HEK293 (cell line): Measurements from ENCODE around the gene MRS2.

ENCODE experiments used
- CTCF ChIA-PET: fragments of 350-600 bp; formaldehyde crosslinking; extraction: SDS; loops from one replicate; lab custom pipeline; 2021; ENCODE audit warnings: antibody characterized with exemption; lab: Yijun Ruan, JAX
- POLR2A ChIA-PET: fragments of 300-600 bp; formaldehyde crosslinking; extraction: SDS; loops from one replicate; lab custom pipeline; 2020; ENCODE audit warnings: antibody characterized with exemption, inconsistent platforms; lab: Yijun Ruan, JAX
- H3K27ac ChIP-seq: fragments of 200-500 bp; sonication (Bioruptor generic); 2 replicates; pipeline ENCODE4 v1.5.1; 2014; ENCODE audit warnings: low read depth, low read length, control low read depth, inconsistent platforms; ENCODE audit errors: extremely low read depth
- H3K36me3 ChIP-seq, 2 experiments: fragments of 200-500 bp in 1 of 2; sonication (Bioruptor generic) in 1 of 2; 1 replicate in 1 of 2; 2 replicates in 1 of 2; pipeline ENCODE4 v1.5.1; 2014 to 2017; ENCODE audit warnings: inconsistent platforms in 2 of 2, low read length in 2 of 2; ENCODE audit not compliant: control insufficient read depth in 2 of 2, insufficient read depth in 1 of 2
- H3K4me1 ChIP-seq: fragments of 200-500 bp; sonication (Bioruptor generic); 2 replicates; pipeline ENCODE4 v1.5.1; 2014; ENCODE audit warnings: mild to moderate bottlenecking, low read length, inconsistent platforms; ENCODE audit not compliant: control insufficient read depth, insufficient read depth
- H3K4me3 ChIP-seq: 2 replicates; pipeline ENCODE4 v1.5.1; 2011; ENCODE audit warnings: low read depth, mild to moderate bottlenecking, control low read depth, low read length, moderate library complexity
- H3K9me3 ChIP-seq: fragments of 200-500 bp; sonication (Bioruptor generic); 2 replicates; pipeline ENCODE4 v1.5.1; 2014; ENCODE audit warnings: low read depth, low read length, inconsistent platforms; ENCODE audit not compliant: control insufficient read depth, insufficient read depth
- BCL11B ChIP-seq: fragments of 450-650 bp; formaldehyde crosslinking; IDR thresholded peaks from 2 replicates; pipeline ENCODE4 v1.5.1; 2016; ENCODE audit warnings: low read depth, missing biosample characterization, missing genetic modification characterization
- EGR2 ChIP-seq: fragments of 450-650 bp; formaldehyde crosslinking; IDR thresholded peaks from 2 replicates; pipeline ENCODE4 v1.5.1; 2016; ENCODE audit warnings: low read depth, missing biosample characterization, missing genetic modification characterization
- HOXD13 ChIP-seq: sonication (generic); formaldehyde crosslinking; IDR thresholded peaks from 2 replicates; pipeline ENCODE4 v1.8.0; 2022; ENCODE audit warnings: missing genetic modification reagents, borderline replicate concordance
- YY2 ChIP-seq: fragments of 450-650 bp; formaldehyde crosslinking; IDR thresholded peaks from 2 replicates; pipeline ENCODE4 v1.5.1; 2016; ENCODE audit warnings: missing biosample characterization, missing genetic modification characterization
- ZFP3 ChIP-seq: fragments of 450-650 bp; formaldehyde crosslinking; IDR thresholded peaks from 2 replicates; pipeline ENCODE4 v1.5.1; 2016; ENCODE audit warnings: low read depth, missing biosample characterization, missing genetic modification characterization
- ZNF146 ChIP-seq: fragments of 450-650 bp; formaldehyde crosslinking; IDR thresholded peaks from 2 replicates; pipeline ENCODE4 v1.5.1; 2016; ENCODE audit warnings: missing biosample characterization, missing genetic modification characterization
- ZNF19 ChIP-seq: fragments of 450-650 bp; formaldehyde crosslinking; IDR thresholded peaks from 2 replicates; pipeline ENCODE4; 2016; ENCODE audit warnings: missing biosample characterization, missing genetic modification characterization, low read depth
- ZNF202 ChIP-seq: fragments of 450-650 bp; formaldehyde crosslinking; IDR thresholded peaks from 2 replicates; pipeline ENCODE4 v1.5.1; 2016; ENCODE audit warnings: missing biosample characterization, missing genetic modification characterization, borderline replicate concordance
- ZNF211 ChIP-seq: fragments of 450-650 bp; formaldehyde crosslinking; IDR thresholded peaks from 2 replicates; pipeline ENCODE4 v1.5.1; 2016; ENCODE audit warnings: low read depth, missing biosample characterization, missing genetic modification characterization
- ZNF37A ChIP-seq: fragments of 450-650 bp; IDR thresholded peaks from 2 replicates; pipeline ENCODE4 v1.5.1; 2018; ENCODE audit warnings: missing biosample characterization, missing genetic modification characterization
- ZNF404 ChIP-seq: fragments of 450-650 bp; formaldehyde crosslinking; IDR thresholded peaks from 2 replicates; pipeline ENCODE4 v1.5.1; 2017; ENCODE audit warnings: missing biosample characterization, missing genetic modification characterization
- ZNF416 ChIP-seq: fragments of 450-650 bp; formaldehyde crosslinking; IDR thresholded peaks from 2 replicates; pipeline ENCODE4 v1.5.1; 2016; ENCODE audit warnings: missing biosample characterization, missing genetic modification characterization
- ZNF433 ChIP-seq: fragments of 450-650 bp; formaldehyde crosslinking; IDR thresholded peaks from 2 replicates; pipeline ENCODE4 v1.5.1; 2016; ENCODE audit warnings: missing biosample characterization, missing genetic modification characterization, low read depth
- ZNF488 ChIP-seq: fragments of 450-650 bp; formaldehyde crosslinking; IDR thresholded peaks from 2 replicates; pipeline ENCODE4 v1.5.1; 2016; ENCODE audit warnings: missing biosample characterization, missing genetic modification characterization
- ZNF518A ChIP-seq: fragments of 450-650 bp; formaldehyde crosslinking; conservative IDR thresholded peaks from 2 replicates; pipeline ENCODE4 v1.5.1; 2016; ENCODE audit warnings: low read depth, missing biosample characterization, missing genetic modification characterization
- ZNF530 ChIP-seq: fragments of 450-650 bp; formaldehyde crosslinking; IDR thresholded peaks from 2 replicates; pipeline ENCODE4 v1.5.1; 2016; ENCODE audit warnings: low read depth, missing biosample characterization, missing genetic modification characterization
- ZNF548 ChIP-seq: fragments of 450-650 bp; formaldehyde crosslinking; IDR thresholded peaks from 2 replicates; pipeline ENCODE4 v1.5.1; 2016; ENCODE audit warnings: missing biosample characterization, missing genetic modification characterization
- ZNF549 ChIP-seq: fragments of 450-650 bp; IDR thresholded peaks from 2 replicates; pipeline ENCODE4 v1.5.1; 2018; ENCODE audit warnings: missing biosample characterization, missing genetic modification characterization, mild to moderate bottlenecking, inconsistent platforms, moderate library complexity
- ZNF626 ChIP-seq: fragments of 450-650 bp; sonication (Bioruptor Pico); formaldehyde crosslinking; IDR thresholded peaks from 2 replicates; pipeline ENCODE4 v1.5.1; 2018; ENCODE audit warnings: missing biosample characterization, missing genetic modification characterization, inconsistent platforms
- ZNF777 ChIP-seq: fragments of 450-650 bp; formaldehyde crosslinking; IDR thresholded peaks from 2 replicates; pipeline ENCODE4 v1.5.1; 2017; ENCODE audit warnings: missing biosample characterization, missing genetic modification characterization, borderline replicate concordance
- ZSCAN16 ChIP-seq: fragments of 450-650 bp; formaldehyde crosslinking; IDR thresholded peaks from 2 replicates; pipeline ENCODE4 v1.5.1; 2016; ENCODE audit warnings: missing biosample characterization, missing genetic modification characterization
- ZSCAN30 ChIP-seq: fragments of 450-650 bp; IDR thresholded peaks from 2 replicates; pipeline ENCODE4 v1.5.1; 2018; ENCODE audit warnings: missing biosample characterization, mild to moderate bottlenecking, missing genetic modification characterization, moderate library complexity
- ZXDB ChIP-seq: fragments of 450-650 bp; formaldehyde crosslinking; IDR thresholded peaks from 2 replicates; pipeline ENCODE4 v1.5.1; 2016; ENCODE audit warnings: missing biosample characterization, missing genetic modification characterization
- TF ChIP-seq, protein P1 (sequence below): fragments of 450-650 bp; formaldehyde crosslinking; IDR thresholded peaks from 2 replicates; pipeline ENCODE4 v1.5.1; 2016; ENCODE audit warnings: missing biosample characterization, missing genetic modification characterization
- TF ChIP-seq, protein P2 (sequence below): fragments of 450-650 bp; formaldehyde crosslinking; IDR thresholded peaks from 2 replicates; pipeline ENCODE4 v1.5.1; 2016; ENCODE audit warnings: missing biosample characterization, missing genetic modification characterization, borderline replicate concordance

MRS2 gene

GRCh38 chr6:24408719-24409410 lies 6.1 kb downstream of the MRS2 start:
- Histone ChIP-seq H3K27ac (no peak overlapping the region), H3K36me3 (peaks cover 74 to 76% of the 10 kb centered on the region in 2 experiments), H3K4me1 (no peaks in the 10 kb centered on the region), H3K4me3 (no peak overlapping the region), H3K9me3 (no peaks in the 10 kb centered on the region)
- TF ChIP-seq ZNF146 (tag by site-specific recombination): no peak
- no peak for TF ChIP-seq ZNF202 (tag by site-specific recombination)
- no peak for TF ChIP-seq ZSCAN30 (tag by site-specific recombination)
- TF ChIP-seq YY2 (tag by site-specific recombination): no peak
- TF ChIP-seq ZNF549 (tag by site-specific recombination): no peak
- TF ChIP-seq ZNF433 (tag by site-specific recombination): no peak
- TF ChIP-seq ZNF404 (tag by site-specific recombination): no peak
- TF ChIP-seq ZNF626 (tag by site-specific recombination): no peak
- no peak for TF ChIP-seq ZNF530 (tag by site-specific recombination)
- no peak for TF ChIP-seq EGR2
- TF ChIP-seq ZXDB (tag by site-specific recombination): no peak
- TF ChIP-seq ZNF37A (tag by site-specific recombination): no peak
- TF ChIP-seq BCL11B (tag by site-specific recombination): no peak
- no peak for TF ChIP-seq ZNF548 (tag by site-specific recombination)
- TF ChIP-seq HOXD13: no peak
- TF ChIP-seq, protein P1, sequence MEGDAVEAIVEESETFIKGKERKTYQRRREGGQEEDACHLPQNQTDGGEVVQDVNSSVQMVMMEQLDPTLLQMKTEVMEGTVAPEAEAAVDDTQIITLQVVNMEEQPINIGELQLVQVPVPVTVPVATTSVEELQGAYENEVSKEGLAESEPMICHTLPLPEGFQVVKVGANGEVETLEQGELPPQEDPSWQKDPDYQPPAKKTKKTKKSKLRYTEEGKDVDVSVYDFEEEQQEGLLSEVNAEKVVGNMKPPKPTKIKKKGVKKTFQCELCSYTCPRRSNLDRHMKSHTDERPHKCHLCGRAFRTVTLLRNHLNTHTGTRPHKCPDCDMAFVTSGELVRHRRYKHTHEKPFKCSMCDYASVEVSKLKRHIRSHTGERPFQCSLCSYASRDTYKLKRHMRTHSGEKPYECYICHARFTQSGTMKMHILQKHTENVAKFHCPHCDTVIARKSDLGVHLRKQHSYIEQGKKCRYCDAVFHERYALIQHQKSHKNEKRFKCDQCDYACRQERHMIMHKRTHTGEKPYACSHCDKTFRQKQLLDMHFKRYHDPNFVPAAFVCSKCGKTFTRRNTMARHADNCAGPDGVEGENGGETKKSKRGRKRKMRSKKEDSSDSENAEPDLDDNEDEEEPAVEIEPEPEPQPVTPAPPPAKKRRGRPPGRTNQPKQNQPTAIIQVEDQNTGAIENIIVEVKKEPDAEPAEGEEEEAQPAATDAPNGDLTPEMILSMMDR (tag by site-specific recombination): no peak
- TF ChIP-seq, protein P2, sequence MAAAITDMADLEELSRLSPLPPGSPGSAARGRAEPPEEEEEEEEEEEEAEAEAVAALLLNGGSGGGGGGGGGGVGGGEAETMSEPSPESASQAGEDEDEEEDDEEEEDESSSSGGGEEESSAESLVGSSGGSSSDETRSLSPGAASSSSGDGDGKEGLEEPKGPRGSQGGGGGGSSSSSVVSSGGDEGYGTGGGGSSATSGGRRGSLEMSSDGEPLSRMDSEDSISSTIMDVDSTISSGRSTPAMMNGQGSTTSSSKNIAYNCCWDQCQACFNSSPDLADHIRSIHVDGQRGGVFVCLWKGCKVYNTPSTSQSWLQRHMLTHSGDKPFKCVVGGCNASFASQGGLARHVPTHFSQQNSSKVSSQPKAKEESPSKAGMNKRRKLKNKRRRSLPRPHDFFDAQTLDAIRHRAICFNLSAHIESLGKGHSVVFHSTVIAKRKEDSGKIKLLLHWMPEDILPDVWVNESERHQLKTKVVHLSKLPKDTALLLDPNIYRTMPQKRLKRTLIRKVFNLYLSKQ (tag by site-specific recombination): no peak
- ChIA-PET CTCF (interaction anchor here (0.5 to 2.2 kb wide), 5 partner anchors 10 to 272 kb away, joined by 3 to 12 read pairs (median 3); no protein-coding TSS in a partner anchor), POLR2A (no interaction called here)

GRCh38 chr6:24410622-24411021 lies 7.9 kb downstream of the MRS2 start:
- CTCF ChIA-PET: interaction anchor here (0.6 to 2.2 kb wide), 4 partner anchors 14 to 127 kb away, joined by 3 to 12 read pairs (median 3); no protein-coding TSS in a partner anchor
- H3K4me1 ChIP-seq: no peaks in the 10 kb centered on the region
- POLR2A ChIA-PET: no interaction called here
- H3K9me3 ChIP-seq: no peaks in the 10 kb centered on the region
- H3K36me3 ChIP-seq: peaks cover 76 to 81% of the 10 kb centered on the region in 2 experiments
- H3K27ac ChIP-seq: no peak overlapping the region
- no peak overlapping the region for H3K4me3 ChIP-seq
- no peak for TF ChIP-seq ZNF488 (tag by site-specific recombination)
- TF ChIP-seq ZNF211 (tag by site-specific recombination): no peak
- TF ChIP-seq YY2 (tag by site-specific recombination): no peak
- no peak for TF ChIP-seq ZNF416 (tag by site-specific recombination)
- no peak for TF ChIP-seq ZNF777 (tag by site-specific recombination)
- TF ChIP-seq, protein P2 (tag by site-specific recombination): no peak
- TF ChIP-seq ZNF19 (tag by site-specific recombination): no peak
- TF ChIP-seq ZFP3: no peak
- TF ChIP-seq ZSCAN16 (tag by site-specific recombination): no peak
- TF ChIP-seq ZNF518A (tag by site-specific recombination): no peak
